GM12878 (cell line): ENCODE data around the gene ERC2. TPM values are rescaled to one million over a fixed set of nuclear protein-coding genes. Genes with fewer than 3 reads are reported as not detected.

Experiments
- ATAC-seq: fragments of 200-7000 bp; cut with Tn5 transposase; 3 replicates; pipeline ENCODE4 v1.9.1; 2020; ENCODE audit warnings: mild to moderate bottlenecking, moderate library complexity
- BruUV-seq: library from RNA; stranded (reverse); fragments of 400-500 nt; replicated peaks from 2 replicates; lab custom pipeline; 2021; lab: Mats Ljungman, UMichigan
- CTCF ChIA-PET: fragments of 300-600 bp; sonication (Branson Sonifier 250); formaldehyde crosslinking; extraction: SDS; loops from one replicate; lab custom pipeline; 2021; ENCODE audit warnings: inconsistent platforms; lab: Yijun Ruan, JAX
- POLR2A ChIA-PET: fragments of 350-600 bp; formaldehyde crosslinking; extraction: SDS; loops from one replicate; lab custom pipeline; 2021; ENCODE audit warnings: inconsistent platforms; lab: Charles Lee
- RAD21 ChIA-PET: fragments of 300-600 bp; sonication (Branson Sonifier 250); formaldehyde crosslinking; loops from one replicate; lab custom pipeline; 2023; ENCODE audit warnings: antibody characterized with exemption; ENCODE audit not compliant: unreplicated experiment; lab: Charles Lee
- SMC1A ChIA-PET: fragments of 300-600 bp; sonication (Branson Sonifier 250); formaldehyde crosslinking; loops from one replicate; lab custom pipeline; 2023; ENCODE audit not compliant: unreplicated experiment, uncharacterized antibody; lab: Charles Lee
- DNase-seq: peaks from one replicate; pipeline ENCODE4 v3.0.0-alpha.2; 2011; ENCODE audit warnings: low read depth, low spot score
- FAIRE-seq: peaks from 3 replicates; lab custom pipeline; 2011; peaks lifted over from hg19 to GRCh38; lab: Jason Lieb, UNC
- H2AFZ ChIP-seq: 2 replicates; pipeline ENCODE4 v1.6.0; 2011; ENCODE audit warnings: low read depth, low read length, control low read depth; ENCODE audit not compliant: control insufficient read depth
- H3K27ac ChIP-seq: 2 replicates; pipeline ENCODE4 v1.5.1; 2011; ENCODE audit warnings: control low read depth; ENCODE audit not compliant: control insufficient read depth, insufficient read depth
- H3K27me3 ChIP-seq, 2 experiments: replicated peaks in 1 of 2; 2 replicates each; pipeline versions ENCODE4 v1.6.0 to v1.6.1; 2011; ENCODE audit warnings: low read length in 1 of 2; ENCODE audit not compliant: control insufficient read depth in 2 of 2, insufficient read depth in 2 of 2
- H3K36me3 ChIP-seq, 2 experiments: 2 replicates each; pipeline ENCODE4 v1.5.1; 2011; ENCODE audit warnings: low read length in 1 of 2; ENCODE audit not compliant: control insufficient read depth in 2 of 2, insufficient read depth in 2 of 2
- H3K4me1 ChIP-seq: 2 replicates; pipeline ENCODE4 v1.6.1; 2011; ENCODE audit warnings: mild to moderate bottlenecking, low read length, moderate library complexity, mixed read lengths; ENCODE audit not compliant: control insufficient read depth, insufficient read depth
- H3K4me2 ChIP-seq: 2 replicates; pipeline ENCODE4 v1.6.0; 2011; ENCODE audit warnings: control low read depth; ENCODE audit not compliant: control insufficient read depth, insufficient read depth
- H3K4me3 ChIP-seq: fragments of 200-600 bp; sonication (generic); 2 replicates; pipeline ENCODE4 v1.5.1; 2016
- H3K79me2 ChIP-seq: 2 replicates; pipeline ENCODE4 v1.6.0; 2011; ENCODE audit warnings: low read length; ENCODE audit not compliant: control insufficient read depth, insufficient read depth
- H3K9ac ChIP-seq: 2 replicates; pipeline ENCODE4 v1.8.0; 2011; ENCODE audit warnings: low read length, control low read depth, mixed read lengths; ENCODE audit not compliant: control insufficient read depth, insufficient read depth
- H3K9me3 ChIP-seq: replicated peaks from 3 replicates; pipeline ENCODE4 v1.5.1; 2011; ENCODE audit warnings: mild to moderate bottlenecking, low read length; ENCODE audit not compliant: control insufficient read depth, insufficient read depth
- H4K20me1 ChIP-seq: 2 replicates; pipeline ENCODE4 v1.6.0; 2011; ENCODE audit not compliant: control insufficient read depth, insufficient read depth
- CBX5 ChIP-seq: sonication (generic); IDR thresholded peaks from 2 replicates; pipeline ENCODE4 v1.6.1; 2016; ENCODE audit warnings: low read depth, moderate library complexity, mild to moderate bottlenecking, inconsistent platforms
- CHD1 ChIP-seq: IDR thresholded peaks from 2 replicates; pipeline ENCODE4 v1.6.1; 2012; ENCODE audit warnings: low read depth, low read length, improper control_type of control experiment
- CREB1 ChIP-seq: IDR thresholded peaks from 2 replicates; pipeline ENCODE4 v1.6.1; 2012; ENCODE audit warnings: low read depth, mild to moderate bottlenecking, inconsistent platforms
- CREM ChIP-seq: IDR thresholded peaks from 2 replicates; pipeline ENCODE4 v1.6.1; 2014; ENCODE audit warnings: antibody characterized with exemption, low read depth
- NFIC ChIP-seq: IDR thresholded peaks from 2 replicates; pipeline ENCODE4 v1.6.1; 2012; ENCODE audit warnings: low read depth, mild to moderate bottlenecking, inconsistent platforms, low read length, moderate library complexity
- NR2F1 ChIP-seq: fragments of 450-650 bp; conservative IDR thresholded peaks from 2 replicates; pipeline ENCODE4 v1.6.1; 2017; ENCODE audit warnings: mild to moderate bottlenecking
- RB1 ChIP-seq: fragments of 450-650 bp; formaldehyde crosslinking; IDR thresholded peaks from 2 replicates; pipeline ENCODE4 v1.6.1; 2017; ENCODE audit warnings: mild to moderate bottlenecking, borderline replicate concordance
- WGBS: methylation state at CpG from one replicate; pipeline ENCODE4 v1.1.6; 2016; ENCODE audit warnings: low lambda C conversion rate; ENCODE audit not compliant: insufficient replicate concordance, insufficient coverage; ENCODE audit errors: missing lambda C conversion rate; 5-methylcytosine and 5-hydroxymethylcytosine counted together
- in situ Hi-C: fragments of 300-500 bp; cut with MboI; formaldehyde crosslinking; loops from 9 replicates; pipeline ENCODE4 v1.14.3; 2018; ENCODE audit warnings: mixed read lengths
- intact Hi-C: fragments of 100-400 bp; cut with micrococcal nuclease; formaldehyde crosslinking; loops from one replicate; pipeline ENCODE4 v1.14.2; 2022; ENCODE audit not compliant: unreplicated experiment
- polyA plus RNA-seq, 11 experiments: library from polyadenylated mRNA; depleted of rRNA in 4 of 11; unstranded in 6 of 11; stranded (reverse) in 5 of 11; fragments of >200 nt; fragmentation: Nextera tagmentation in 4 of 11; fragmentation: Illumina TruSeq in 1 of 11; extraction: Ambion mirVana in 4 of 11; extraction: Trizol in 1 of 11; gene quantifications; 1 replicate in 1 of 11; 2 replicates in 10 of 11; pipeline versions ENCODE4 v1.2.1 to v1.2.3, GENCODE V29; 2011 to 2016; ENCODE audit warnings: inconsistent platforms in 2 of 11, missing spikeins in 2 of 11, low read depth in 1 of 11
- total RNA-seq, 4 experiments: library from RNA; depleted of rRNA in 3 of 4; stranded (reverse); fragments of >200 nt in 3 of 4; fragmentation: Illumina TruSeq in 1 of 4; extraction: Trizol in 1 of 4; gene quantifications; 2 replicates each; pipeline versions ENCODE4 v1.2.1 to v1.2.3, GENCODE V29; 2013 to 2021
- TF ChIP-seq, protein P1 (sequence below): fragments of 450-650 bp; IDR thresholded peaks from 2 replicates; pipeline ENCODE4 v1.6.1; 2014; ENCODE audit warnings: mild to moderate bottlenecking

The ERC2 gene
- total and polyA plus RNA-seq, 10 of the 15 experiments (the other 5 are each of a cell fraction or from before 2014, with no cell fraction given): 0.06 to 1.4 (median 0.12) TPM; not detected in 3

DNA sequence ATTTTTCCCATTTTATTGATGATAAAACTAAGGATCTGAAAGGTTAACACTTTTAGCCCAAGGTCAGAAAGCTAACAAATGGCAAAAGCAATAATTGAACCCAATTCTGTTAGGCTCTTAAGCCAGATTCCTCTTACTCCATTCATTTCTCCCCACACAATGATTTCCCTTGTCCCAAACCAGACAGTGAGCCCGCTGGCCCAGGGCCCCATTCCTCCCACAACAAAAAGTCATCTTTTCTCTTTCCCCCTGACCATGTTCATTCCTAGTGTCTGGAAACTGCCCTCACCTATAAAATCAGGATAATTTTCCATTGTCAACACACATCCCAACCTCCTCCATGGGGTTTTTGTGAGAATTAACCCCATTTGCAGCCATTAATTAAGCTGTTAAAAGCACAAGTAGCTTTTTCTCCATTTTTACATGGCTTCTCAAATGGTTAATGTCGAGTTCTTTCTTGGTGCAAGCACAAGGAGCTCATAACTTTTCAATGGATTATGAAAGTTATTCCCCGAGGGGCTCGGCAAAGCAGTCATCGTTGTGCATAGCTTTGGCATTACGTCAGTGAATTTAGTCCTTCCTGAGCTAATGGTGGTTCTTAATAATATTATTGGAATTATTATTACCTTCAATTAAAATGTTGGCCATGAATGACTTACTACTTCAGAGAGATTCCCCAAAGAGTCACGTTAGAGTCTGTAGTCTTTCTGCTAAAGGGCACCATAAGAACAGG is 830.2 kb downstream of the ERC2 start:
- no peaks in the 10 kb centered on the region for H3K27me3 ChIP-seq
- no peak for DNase-seq
- no peaks in the 10 kb centered on the region for H4K20me1 ChIP-seq
- H3K4me1 ChIP-seq: peaks cover 9% of the 10 kb centered on the region
- FAIRE-seq: no peak
- ChIA-PET SMC1A (interaction anchor here (1.1 to 1.6 kb wide), 7 partner anchors 8 to 82 kb away, joined by 3 to 5 read pairs (median 3); no protein-coding TSS in a partner anchor), POLR2A (interaction anchor here (1.3 kb wide), 1 partner anchor 13 kb away, joined by 3 read pairs; no protein-coding TSS in a partner anchor), CTCF (interaction anchor here (1.4 kb wide), 1 partner anchor 23 kb away, joined by 4 read pairs; no protein-coding TSS in a partner anchor), RAD21 (no interaction called here)
- H2AFZ ChIP-seq: no peak overlapping the region
- ATAC-seq: no peak
- H3K9ac ChIP-seq: no peak overlapping the region
- H3K36me3 ChIP-seq: no peaks in the 10 kb centered on the region
- no peaks in the 10 kb centered on the region for H3K9me3 ChIP-seq
- 46% methylated on average over 7 of the region's 7 CpGs for WGBS
- no TSS peak for BruUV-seq
- H3K4me3 ChIP-seq: no peak overlapping the region
- TF ChIP-seq CREM (no peak), NFIC (no peak), CHD1 (no peak), NR2F1 (no peak), CREB1 (no peak), CBX5 (no peak), RB1 (no peak)
- TF ChIP-seq, protein P1, sequence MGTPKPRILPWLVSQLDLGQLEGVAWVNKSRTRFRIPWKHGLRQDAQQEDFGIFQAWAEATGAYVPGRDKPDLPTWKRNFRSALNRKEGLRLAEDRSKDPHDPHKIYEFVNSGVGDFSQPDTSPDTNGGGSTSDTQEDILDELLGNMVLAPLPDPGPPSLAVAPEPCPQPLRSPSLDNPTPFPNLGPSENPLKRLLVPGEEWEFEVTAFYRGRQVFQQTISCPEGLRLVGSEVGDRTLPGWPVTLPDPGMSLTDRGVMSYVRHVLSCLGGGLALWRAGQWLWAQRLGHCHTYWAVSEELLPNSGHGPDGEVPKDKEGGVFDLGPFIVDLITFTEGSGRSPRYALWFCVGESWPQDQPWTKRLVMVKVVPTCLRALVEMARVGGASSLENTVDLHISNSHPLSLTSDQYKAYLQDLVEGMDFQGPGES: no peak
- H3K4me2 ChIP-seq: no peak overlapping the region
- in situ Hi-C loops: no loop called here
- no peaks in the 10 kb centered on the region for H3K79me2 ChIP-seq
- H3K27ac ChIP-seq: no peak overlapping the region
- intact Hi-C loops: no loop called here
